Measurements from ENCODE around the gene SYT17. TPM values are rescaled to one million over a fixed set of nuclear protein-coding genes. Genes with fewer than 3 reads are reported as not detected.

Gene SYT17
- total RNA-seq, 1 experiment from 2014 or later = 36.6 TPM

DNA sequence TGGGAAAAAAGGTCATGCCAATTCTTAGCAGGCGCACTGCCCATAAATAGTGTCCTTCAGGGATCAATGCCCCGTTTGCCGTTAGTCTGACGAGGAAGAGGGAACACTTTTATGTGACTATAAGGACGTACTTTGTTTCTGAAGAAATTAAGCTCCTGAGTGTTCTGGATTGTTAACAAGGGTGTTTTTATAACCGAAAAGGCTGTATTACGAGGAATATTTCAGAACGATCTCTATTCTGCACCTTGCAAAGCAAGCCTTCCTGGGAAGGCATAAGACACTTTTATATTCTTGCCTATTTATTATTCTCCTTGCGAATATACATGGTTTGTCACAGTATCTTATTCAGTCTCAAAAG is 24.5 kb upstream of the SYT17 start:
- CTCF ChIA-PET = no interaction called here
- H3K4me2 ChIP-seq = no peak overlapping the region

DNA sequence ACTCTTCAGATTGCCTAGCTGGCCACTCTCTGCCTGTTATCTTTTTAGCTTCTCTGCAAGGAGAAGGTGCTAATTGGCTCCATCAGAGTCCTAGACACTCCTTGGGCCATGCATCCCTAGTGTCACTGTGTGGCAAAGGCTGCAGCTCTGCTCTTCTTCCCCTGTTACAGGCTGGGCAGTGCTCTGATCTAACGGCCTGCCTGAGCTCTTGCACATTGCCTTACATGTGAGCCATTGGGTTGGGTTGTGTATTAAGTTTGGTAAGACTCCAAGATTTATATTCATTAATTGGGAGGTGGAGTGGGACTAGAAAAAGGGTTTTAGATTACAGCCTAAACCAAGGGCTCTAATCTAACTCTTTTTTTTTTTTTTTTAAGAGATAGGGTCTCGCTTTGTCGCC is 23.0 kb upstream of the SYT17 start:
- Histone ChIP-seq H3K4me2 (no peak overlapping the region), H3K27ac (no peak overlapping the region), H3K4me1 (replicated peaks; ENCODE audit: insufficient read depth) (no peaks in the 10 kb centered on the region), H3K27me3 (ENCODE audit: insufficient read depth, low read depth) (no peaks in the 10 kb centered on the region), H2AFZ (no peak overlapping the region), H3K36me3 (ENCODE audit: low read depth) (no peaks in the 10 kb centered on the region), H3K79me2 (ENCODE audit: low read depth) (no peaks in the 10 kb centered on the region), H3K9me2 (ENCODE audit: insufficient read depth) (no peaks in the 10 kb centered on the region), H3K4me3 (no peak overlapping the region), H3K9me3 (ENCODE audit: insufficient read depth, low read depth) (no peaks in the 10 kb centered on the region), H4K20me1 (ENCODE audit: insufficient read depth) (no peaks in the 10 kb centered on the region), H3F3A (ENCODE audit: insufficient read depth, low read depth) (no peaks in the 10 kb centered on the region)
- POLR2A ChIA-PET (ENCODE audit: unreplicated experiment) = interaction anchor here (0.6 kb wide), 1 partner anchor 15 kb away, joined by 3 read pairs; no protein-coding TSS in a partner anchor
- intact Hi-C loops (cut with micrococcal nuclease; ENCODE audit: unreplicated experiment) = no loop called here
- BruUV-seq (replicated peaks) = no TSS peak
- CTCF ChIA-PET = no interaction called here
- no peak for DNase-seq
- TF ChIP-seq EZH2 (IDR thresholded peaks at IDR 0.05; ENCODE audit: low read depth) = no peak
- TF ChIP-seq, protein P1, sequence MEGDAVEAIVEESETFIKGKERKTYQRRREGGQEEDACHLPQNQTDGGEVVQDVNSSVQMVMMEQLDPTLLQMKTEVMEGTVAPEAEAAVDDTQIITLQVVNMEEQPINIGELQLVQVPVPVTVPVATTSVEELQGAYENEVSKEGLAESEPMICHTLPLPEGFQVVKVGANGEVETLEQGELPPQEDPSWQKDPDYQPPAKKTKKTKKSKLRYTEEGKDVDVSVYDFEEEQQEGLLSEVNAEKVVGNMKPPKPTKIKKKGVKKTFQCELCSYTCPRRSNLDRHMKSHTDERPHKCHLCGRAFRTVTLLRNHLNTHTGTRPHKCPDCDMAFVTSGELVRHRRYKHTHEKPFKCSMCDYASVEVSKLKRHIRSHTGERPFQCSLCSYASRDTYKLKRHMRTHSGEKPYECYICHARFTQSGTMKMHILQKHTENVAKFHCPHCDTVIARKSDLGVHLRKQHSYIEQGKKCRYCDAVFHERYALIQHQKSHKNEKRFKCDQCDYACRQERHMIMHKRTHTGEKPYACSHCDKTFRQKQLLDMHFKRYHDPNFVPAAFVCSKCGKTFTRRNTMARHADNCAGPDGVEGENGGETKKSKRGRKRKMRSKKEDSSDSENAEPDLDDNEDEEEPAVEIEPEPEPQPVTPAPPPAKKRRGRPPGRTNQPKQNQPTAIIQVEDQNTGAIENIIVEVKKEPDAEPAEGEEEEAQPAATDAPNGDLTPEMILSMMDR (conservative IDR thresholded peaks at IDR 0.05) = no peak

More for the DNA sequence above, 24.5 kb upstream of the SYT17 start:
- H3K27ac ChIP-seq = no peak overlapping the region
- no peaks in the 10 kb centered on the region for H3K79me2 ChIP-seq (ENCODE audit: low read depth)
- peaks cover 14% of the 10 kb centered on the region for H3K4me1 ChIP-seq (replicated peaks; ENCODE audit: insufficient read depth)
- TF ChIP-seq, protein P1 (conservative IDR thresholded peaks at IDR 0.05) = no peak
- no peak for TF ChIP-seq EZH2 (IDR thresholded peaks at IDR 0.05; ENCODE audit: low read depth)
- DNase-seq = no peak
- no peak overlapping the region for H3K4me3 ChIP-seq
- no peaks in the 10 kb centered on the region for H3K9me2 ChIP-seq (ENCODE audit: insufficient read depth)
- H3F3A ChIP-seq (ENCODE audit: insufficient read depth, low read depth) = peaks cover 10% of the 10 kb centered on the region
- no peak overlapping the region for H2AFZ ChIP-seq
- POLR2A ChIA-PET (ENCODE audit: unreplicated experiment) = no interaction called here
- intact Hi-C loops (cut with micrococcal nuclease; ENCODE audit: unreplicated experiment) = no loop called here
- no peaks in the 10 kb centered on the region for H4K20me1 ChIP-seq (ENCODE audit: insufficient read depth)
- H3K27me3 ChIP-seq (ENCODE audit: insufficient read depth, low read depth) = no peaks in the 10 kb centered on the region
- H3K9me3 ChIP-seq (ENCODE audit: insufficient read depth, low read depth) = no peaks in the 10 kb centered on the region
- BruUV-seq (replicated peaks) = no TSS peak
- H3K36me3 ChIP-seq (ENCODE audit: low read depth) = no peaks in the 10 kb centered on the region

DNA sequence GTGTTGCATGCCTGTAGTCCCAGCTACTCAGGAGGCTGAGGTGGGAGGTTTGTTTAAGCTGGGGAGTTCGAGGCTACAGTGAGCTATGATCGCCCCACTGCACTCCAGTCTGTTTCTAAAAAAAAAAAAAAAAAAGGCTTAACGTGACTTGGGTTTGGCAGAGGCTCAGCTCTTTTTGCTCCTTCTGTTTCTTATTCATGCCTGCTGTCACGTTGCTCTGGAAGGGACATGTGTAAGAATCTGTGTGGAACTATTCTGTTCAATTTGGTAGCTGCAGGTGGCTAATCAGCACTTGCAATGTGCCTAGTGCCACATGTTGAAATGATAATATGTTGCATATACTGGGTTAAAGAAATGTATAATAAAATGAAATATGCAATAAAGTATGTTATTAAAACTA is 20.9 kb upstream of the SYT17 start:
- H3K9me3 ChIP-seq (ENCODE audit: insufficient read depth, low read depth) = no peaks in the 10 kb centered on the region
- no peaks in the 10 kb centered on the region for H3K79me2 ChIP-seq (ENCODE audit: low read depth)
- H3K27ac ChIP-seq = no peak overlapping the region
- no peaks in the 10 kb centered on the region for H3K4me1 ChIP-seq (replicated peaks; ENCODE audit: insufficient read depth)
- no peak overlapping the region for H3K4me3 ChIP-seq
- ChIA-PET CTCF (interaction anchor here (0.7 kb wide), 1 partner anchor 11 kb away, joined by 6 read pairs; no protein-coding TSS in a partner anchor), POLR2A (ENCODE audit: unreplicated experiment) (no interaction called here)
- no TSS peak for BruUV-seq (replicated peaks)
- TF ChIP-seq EZH2 (IDR thresholded peaks at IDR 0.05; ENCODE audit: low read depth) = no peak
- TF ChIP-seq, protein P1 (conservative IDR thresholded peaks at IDR 0.05) = no peak
- no peaks in the 10 kb centered on the region for H4K20me1 ChIP-seq (ENCODE audit: insufficient read depth)
- H3K9me2 ChIP-seq (ENCODE audit: insufficient read depth) = no peaks in the 10 kb centered on the region
- H3K4me2 ChIP-seq = no peak overlapping the region
- H3F3A ChIP-seq (ENCODE audit: insufficient read depth, low read depth) = no peaks in the 10 kb centered on the region
- H2AFZ ChIP-seq = no peak overlapping the region
- H3K36me3 ChIP-seq (ENCODE audit: low read depth) = no peaks in the 10 kb centered on the region
- DNase-seq = no peak
- intact Hi-C loops (cut with micrococcal nuclease; ENCODE audit: unreplicated experiment) = no loop called here
- no peaks in the 10 kb centered on the region; the same call in 1 of the 2 replicates for H3K27me3 ChIP-seq (ENCODE audit: insufficient read depth, low read depth)

All from PC-9 (cell line).